PC-3 (cell line): Measurements from ENCODE around the gene SH3PXD2A.

Experiments
- EZH2 ChIP-seq: fragments of 300-600 bp; sonication (generic); IDR thresholded peaks from one replicate; pipeline ENCODE4 v1.6.1; 2017; ENCODE audit warnings: antibody characterized with exemption, mild to moderate bottlenecking, low read length; ENCODE audit not compliant: unreplicated experiment
- EZH2phosphoT487 ChIP-seq: fragments of 300-600 bp; sonication (generic); IDR thresholded peaks from 2 replicates; pipeline ENCODE4 v1.6.1; 2018; ENCODE audit warnings: mild to moderate bottlenecking, antibody characterized with exemption, low read length, borderline replicate concordance
- TF ChIP-seq, protein P1 (sequence below): fragments of 300-600 bp; sonication (generic); conservative IDR thresholded peaks from 2 replicates; pipeline ENCODE4 v1.5.1; 2017; ENCODE audit warnings: antibody characterized with exemption, low read depth, mild to moderate bottlenecking, low read length

DNA sequence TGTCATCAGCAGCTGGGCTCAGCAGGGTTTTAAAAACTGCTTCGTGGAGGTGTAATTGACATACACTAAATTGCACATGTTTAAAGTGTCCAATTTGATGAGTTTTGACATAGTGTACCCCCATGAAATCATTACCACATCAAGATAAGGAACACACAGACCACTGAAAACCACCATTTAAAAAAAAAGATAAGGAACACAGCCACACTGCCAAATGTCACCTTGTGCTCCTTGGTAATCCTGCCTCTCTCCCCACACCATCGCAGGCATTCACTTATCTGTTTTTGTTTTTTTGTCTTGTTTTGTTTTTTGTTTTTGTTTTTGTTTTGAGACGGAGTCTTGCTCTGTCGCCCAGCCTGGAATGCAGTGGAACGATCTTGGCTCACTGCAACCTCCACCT, 286.9 kb downstream of the SH3PXD2A start:
- TF ChIP-seq, protein P1, sequence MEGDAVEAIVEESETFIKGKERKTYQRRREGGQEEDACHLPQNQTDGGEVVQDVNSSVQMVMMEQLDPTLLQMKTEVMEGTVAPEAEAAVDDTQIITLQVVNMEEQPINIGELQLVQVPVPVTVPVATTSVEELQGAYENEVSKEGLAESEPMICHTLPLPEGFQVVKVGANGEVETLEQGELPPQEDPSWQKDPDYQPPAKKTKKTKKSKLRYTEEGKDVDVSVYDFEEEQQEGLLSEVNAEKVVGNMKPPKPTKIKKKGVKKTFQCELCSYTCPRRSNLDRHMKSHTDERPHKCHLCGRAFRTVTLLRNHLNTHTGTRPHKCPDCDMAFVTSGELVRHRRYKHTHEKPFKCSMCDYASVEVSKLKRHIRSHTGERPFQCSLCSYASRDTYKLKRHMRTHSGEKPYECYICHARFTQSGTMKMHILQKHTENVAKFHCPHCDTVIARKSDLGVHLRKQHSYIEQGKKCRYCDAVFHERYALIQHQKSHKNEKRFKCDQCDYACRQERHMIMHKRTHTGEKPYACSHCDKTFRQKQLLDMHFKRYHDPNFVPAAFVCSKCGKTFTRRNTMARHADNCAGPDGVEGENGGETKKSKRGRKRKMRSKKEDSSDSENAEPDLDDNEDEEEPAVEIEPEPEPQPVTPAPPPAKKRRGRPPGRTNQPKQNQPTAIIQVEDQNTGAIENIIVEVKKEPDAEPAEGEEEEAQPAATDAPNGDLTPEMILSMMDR: no peak
- TF ChIP-seq EZH2 (no peak), EZH2phosphoT487 (no peak)
